K562 (cell line): ENCODE measurements around the gene MAPK8IP1. TPM values are rescaled to one million over a fixed set of nuclear protein-coding genes. Genes with fewer than 3 reads are reported as not detected.

ENCODE experiments used
- CXXC5 ChIP-seq: fragments of 250-450 bp; sonication (Bioruptor Pico); IDR thresholded peaks from 2 replicates; pipeline ENCODE4 v1.8.0; 2022; ENCODE audit warnings: inconsistent platforms, mild to moderate bottlenecking, moderate library complexity
- JUN ChIP-seq, 2 experiments: sonication (generic) in 1 of 2; formaldehyde crosslinking in 1 of 2; IDR thresholded peaks; 2 replicates each; pipeline versions ENCODE4 v1.6.1 to v1.8.0; 2012 to 2022; ENCODE audit warnings: borderline replicate concordance in 2 of 2, mild to moderate bottlenecking in 2 of 2, improper control_type of control experiment in 1 of 2, low read depth in 1 of 2, low read length in 1 of 2, missing genetic modification reagents in 1 of 2
- SMAD1 ChIP-seq: fragments of 150-350 bp; IDR thresholded peaks from 2 replicates; pipeline ENCODE4 v1.6.1; 2014; ENCODE audit warnings: low read length, low read depth; ENCODE audit not compliant: partially characterized antibody
- ZBTB8A ChIP-seq: fragments of 450-650 bp; IDR thresholded peaks from 2 replicates; pipeline ENCODE4 v1.6.1; 2018; ENCODE audit warnings: mild to moderate bottlenecking, moderate library complexity; ENCODE audit not compliant: partially characterized antibody
- ZNF407 ChIP-seq: fragments of 450-650 bp; IDR thresholded peaks from 2 replicates; pipeline ENCODE4 v1.6.1; 2016; ENCODE audit warnings: low read depth
- polyA plus RNA-seq, 8 experiments: library from polyadenylated mRNA; depleted of rRNA in 4 of 8; stranded (reverse) in 5 of 8; unstranded in 3 of 8; fragments of >200 nt; fragmentation: Nextera tagmentation in 2 of 8; fragmentation: Illumina TruSeq in 1 of 8; extraction: Ambion mirVana in 2 of 8; extraction: Trizol in 1 of 8; gene quantifications; 2 replicates each; pipeline versions ENCODE4 v1.2.1 to v1.2.3, GENCODE V29; 2011 to 2014; ENCODE audit warnings: inconsistent platforms in 1 of 8, missing spikeins in 1 of 8
- total RNA-seq, 7 experiments: library from RNA; depleted of rRNA in 6 of 7; stranded (reverse); fragments of >200 nt in 6 of 7; fragmentation: Illumina TruSeq in 2 of 7; extraction: Trizol in 2 of 7; gene quantifications; 2 replicates each; pipeline versions ENCODE4 v1.2.1 to v1.2.3, GENCODE V29; 2011 to 2021; ENCODE audit warnings: low replicate concordance in 1 of 7

The MAPK8IP1 gene
- total and polyA plus RNA-seq, 9 of the 15 experiments (the other 6 are each of a cell fraction or from before 2014, with no cell fraction given): 0.13 to 6.9 (median 2.5) TPM

GRCh38 chr11:45932217-45932616, 46.8 kb downstream of the MAPK8IP1 start (continued):
- TF ChIP-seq ZNF407: no peak
- no peak for TF ChIP-seq ZBTB8A
- TF ChIP-seq CXXC5 (CRISPR knock-in tag): no peak
- TF ChIP-seq SMAD1: no peak
- TF ChIP-seq JUN (IDR thresholded peaks at IDR 0.05; ENCODE audit: borderline replicate concordance, low read depth, low read length): no peak
- TF ChIP-seq JUN (CRISPR knock-in tag; IDR thresholded peaks at IDR 0.05; ENCODE audit: borderline replicate concordance): no peak
